NCI-H1105 treated with DMSO at 0.1 percent for 48 hours (cell line): Measurements from ENCODE around the gene ATP13A4.

ENCODE experiments used
- DNase-seq: peaks from one replicate; lab custom pipeline; 2025; lab: John Stamatoyannopoulos, UW

Gene ATP13A4

DNA sequence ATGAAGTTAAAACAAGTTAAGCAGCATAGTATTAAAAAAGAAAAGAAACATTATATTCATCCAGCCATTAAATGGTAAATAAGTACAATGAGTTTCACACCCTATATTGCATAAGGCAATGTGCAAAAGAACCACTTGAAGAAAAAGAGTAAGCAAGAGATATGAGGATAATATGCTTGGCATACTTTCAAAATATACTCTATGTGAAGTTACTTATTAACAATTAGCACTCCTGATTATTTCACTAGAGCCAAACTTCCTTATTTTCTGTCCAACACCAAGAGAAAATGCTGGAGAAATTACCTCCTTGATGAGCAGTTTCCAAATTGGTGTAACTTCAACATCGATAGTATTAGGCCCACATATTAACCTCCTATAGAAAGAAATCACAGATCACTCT lies 63.7 kb downstream of the ATP13A4 start:
- DNase-seq, result no peak

DNA sequence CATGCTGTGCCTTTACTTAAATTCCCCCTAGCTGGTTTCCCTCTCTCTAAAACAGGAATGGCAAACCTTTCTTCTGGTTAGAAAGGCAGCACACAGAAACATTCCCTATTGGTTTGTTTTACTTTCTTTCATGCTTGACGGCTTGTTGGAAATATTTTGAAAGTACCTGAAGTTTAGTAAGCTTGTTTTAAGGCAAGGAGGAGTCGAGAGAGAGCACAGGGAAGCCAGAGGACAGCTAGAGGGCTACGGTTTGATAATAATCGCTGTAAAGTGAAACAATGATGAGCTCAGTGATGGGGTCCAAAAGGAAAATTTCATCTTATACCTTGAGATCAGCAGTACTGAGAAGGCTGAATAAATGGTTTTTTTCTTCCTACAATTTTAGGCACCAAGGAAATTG lies 64.1 kb downstream of the ATP13A4 start:
- DNase-seq, result no peak

DNA sequence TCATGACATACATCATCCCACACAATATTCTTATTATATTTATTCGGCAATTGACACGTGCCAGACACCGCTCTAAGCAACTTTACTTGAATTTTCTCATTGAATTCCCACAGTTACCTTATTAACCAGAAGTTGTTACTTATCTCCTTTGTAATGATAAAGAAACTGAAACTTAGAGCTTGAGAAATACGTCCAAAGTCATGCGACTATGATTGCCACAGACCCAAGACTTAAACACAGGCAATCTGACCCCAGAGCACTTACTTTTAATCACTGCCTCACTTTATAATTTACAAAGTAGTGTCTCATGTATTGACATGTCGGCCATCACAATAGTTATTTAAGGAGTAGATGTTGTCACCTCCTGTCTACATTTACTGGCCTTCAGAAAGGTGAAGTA lies 64.7 kb downstream of the ATP13A4 start:
- no peak for DNase-seq

DNA sequence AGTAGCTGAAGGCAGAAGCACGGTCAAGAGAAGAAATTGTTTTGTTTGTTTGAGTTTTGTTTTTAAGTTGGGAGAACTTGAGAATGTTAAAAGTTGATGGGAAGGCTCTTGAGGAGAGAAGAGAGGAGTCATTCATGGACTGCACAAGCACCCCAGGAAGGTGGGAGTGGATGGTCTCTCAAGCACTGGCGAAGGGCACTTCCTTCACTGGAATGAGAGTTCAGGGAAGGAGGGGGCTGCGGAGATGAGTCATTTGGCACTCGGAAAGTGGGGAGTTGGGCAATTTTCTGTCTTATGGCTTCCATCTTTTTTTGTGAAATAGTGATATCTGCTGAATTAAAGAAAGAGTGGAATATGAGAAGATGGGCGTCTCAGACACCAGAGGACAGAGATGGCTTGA lies 66.0 kb downstream of the ATP13A4 start:
- no peak for DNase-seq

DNA sequence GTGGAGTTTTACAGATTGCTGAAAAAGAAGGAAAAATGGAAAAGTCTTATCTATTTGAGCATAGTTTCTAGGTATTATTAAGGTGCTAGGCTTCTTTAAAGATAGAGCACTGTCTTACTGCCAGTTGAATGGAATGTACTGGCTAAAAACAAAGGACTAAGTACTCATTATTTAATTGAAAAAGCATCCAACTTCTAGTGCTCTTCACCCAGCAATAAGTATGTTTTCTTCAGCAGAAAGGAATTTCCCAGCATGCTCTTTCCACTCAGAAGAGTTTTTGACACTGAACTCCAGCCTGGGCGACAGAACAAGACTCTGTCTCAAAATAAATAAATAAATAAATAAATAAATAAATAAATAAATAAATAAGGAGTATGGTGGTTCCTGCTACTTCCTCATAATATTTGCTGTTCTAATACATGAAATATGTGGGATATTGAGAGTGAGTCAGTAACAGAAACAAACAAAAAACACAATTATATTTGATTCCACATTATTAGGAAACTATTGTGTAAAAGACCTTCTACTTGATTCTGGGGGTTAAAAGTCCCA lies 70.6 kb downstream of the ATP13A4 start:
- DNase-seq, result no peak

DNA sequence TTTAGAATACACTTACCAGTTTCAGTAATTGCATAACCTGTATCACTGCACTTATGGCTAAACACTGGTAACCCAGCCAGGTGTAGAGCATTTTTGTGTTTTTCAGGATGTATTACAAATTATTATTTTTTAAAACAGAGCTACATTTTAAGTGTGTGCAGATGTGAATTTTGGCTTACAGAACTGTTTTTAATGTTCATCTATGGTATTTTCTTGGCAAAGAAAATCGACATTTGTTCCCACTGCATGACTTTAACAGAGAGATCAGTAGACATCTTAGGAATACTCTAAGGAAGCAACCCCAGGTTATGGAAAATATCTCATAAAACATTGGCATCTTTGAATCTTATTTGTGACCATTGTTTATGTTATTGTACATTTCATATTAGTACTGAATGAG lies 73.3 kb downstream of the ATP13A4 start:
- DNase-seq, result no peak

DNA sequence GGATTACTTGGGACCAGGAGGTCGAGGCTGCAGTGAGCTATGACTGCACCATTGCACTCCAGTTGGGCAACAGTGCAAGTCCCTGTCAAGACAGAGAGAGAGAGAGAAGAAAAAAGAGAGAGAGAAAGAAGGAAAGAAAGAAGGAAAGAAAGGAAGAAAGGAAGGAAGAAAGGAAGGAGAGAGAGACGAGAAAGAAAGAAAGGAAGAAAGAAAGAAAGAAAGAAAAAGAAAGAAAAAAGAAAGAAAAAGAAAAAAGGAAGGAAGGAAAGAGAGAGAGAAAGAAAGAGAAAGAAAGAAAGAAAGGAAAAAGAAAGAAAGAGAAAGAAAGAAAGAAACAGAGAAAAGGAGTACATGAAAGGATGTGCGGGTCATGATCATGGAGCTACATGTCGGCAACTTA lies 80.2 kb downstream of the ATP13A4 start:
- DNase-seq, result no peak

DNA sequence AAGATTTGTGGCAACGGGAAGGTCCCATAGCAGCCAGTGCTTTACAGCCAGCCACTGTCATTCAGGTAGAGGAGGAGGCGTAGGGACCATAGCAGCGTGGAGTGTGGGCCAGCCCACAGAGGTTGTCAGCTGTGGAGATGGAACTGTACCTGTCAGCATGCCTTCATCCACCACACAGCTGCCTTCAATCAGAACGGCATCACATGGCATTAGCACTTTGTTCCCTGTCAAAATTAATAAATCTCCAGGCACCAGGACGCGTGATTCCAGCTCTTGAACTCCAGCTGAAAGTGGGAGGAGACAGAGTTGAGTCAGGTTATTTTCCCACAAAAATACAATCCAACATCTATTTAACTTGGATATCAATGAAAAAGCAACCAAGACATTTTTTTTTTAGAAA lies 84.0 kb downstream of the ATP13A4 start:
- no peak for DNase-seq

DNA sequence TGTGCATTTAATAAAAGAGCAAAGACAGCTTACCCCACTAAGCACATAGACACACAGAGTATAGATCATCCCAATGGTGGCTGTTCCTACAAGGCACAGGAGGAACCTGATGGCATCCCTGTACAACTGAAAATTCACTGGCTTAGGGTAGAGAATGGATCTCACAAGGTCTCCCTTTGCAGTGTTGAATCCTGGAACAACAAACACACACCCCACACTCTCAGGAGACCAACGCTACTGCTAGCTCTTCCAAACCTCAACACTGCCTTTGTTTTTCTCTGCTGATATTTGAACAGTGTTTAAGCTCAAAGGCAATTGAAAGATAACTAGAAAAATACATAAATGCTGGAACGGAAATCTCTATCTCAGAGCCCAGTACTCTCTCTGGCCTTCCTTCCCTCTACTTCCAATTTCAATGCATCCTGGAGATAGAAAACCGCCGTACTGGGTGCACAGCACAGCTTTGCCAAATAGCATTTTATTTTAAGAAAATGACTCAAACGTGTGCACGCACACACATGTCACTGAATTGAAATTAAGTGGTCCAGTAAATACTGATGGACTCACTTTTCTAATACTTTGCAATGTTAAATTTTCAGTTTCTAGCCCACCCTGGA lies 88.6 kb downstream of the ATP13A4 start:
- DNase-seq, result no peak

DNA sequence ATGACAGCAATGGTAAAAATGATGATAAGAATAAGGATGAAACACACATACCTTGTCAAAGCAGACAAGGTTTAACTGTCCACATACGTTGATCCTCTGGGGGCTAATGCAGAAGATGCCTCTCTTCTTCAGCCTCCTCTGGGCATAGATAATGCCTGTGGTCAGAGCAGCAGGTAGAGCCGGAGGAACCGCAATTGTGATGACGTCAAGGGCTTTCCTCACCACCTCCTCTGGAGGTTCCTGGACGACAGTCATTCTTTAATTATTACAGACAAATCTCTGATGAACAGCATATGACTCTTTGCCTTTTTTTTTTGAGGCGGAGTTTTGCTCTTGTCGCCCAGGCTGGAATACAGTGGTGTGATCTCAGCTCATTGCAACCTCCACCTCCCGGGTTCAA lies 89.8 kb downstream of the ATP13A4 start:
- no peak for DNase-seq

DNA sequence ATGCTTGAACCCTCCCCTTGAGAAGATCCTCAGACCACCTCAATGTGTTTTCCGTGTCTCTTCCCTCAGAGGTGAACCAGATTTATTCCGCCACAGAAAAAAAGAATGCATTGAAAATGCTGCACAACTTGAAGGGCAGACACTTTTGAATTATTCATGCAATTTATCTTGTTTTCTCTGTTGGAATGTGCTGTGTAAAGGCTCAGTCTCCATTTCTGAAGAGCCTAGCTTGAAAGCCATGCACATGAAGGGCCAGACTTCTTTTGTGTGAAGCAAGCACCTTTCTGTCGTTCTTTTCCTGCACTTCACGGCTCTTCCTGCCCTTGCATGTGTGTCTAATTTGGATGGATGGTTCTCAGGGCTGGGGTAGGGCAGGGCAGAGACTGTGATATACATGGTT lies 97.2 kb downstream of the ATP13A4 start:
- DNase-seq, result no peak

DNA sequence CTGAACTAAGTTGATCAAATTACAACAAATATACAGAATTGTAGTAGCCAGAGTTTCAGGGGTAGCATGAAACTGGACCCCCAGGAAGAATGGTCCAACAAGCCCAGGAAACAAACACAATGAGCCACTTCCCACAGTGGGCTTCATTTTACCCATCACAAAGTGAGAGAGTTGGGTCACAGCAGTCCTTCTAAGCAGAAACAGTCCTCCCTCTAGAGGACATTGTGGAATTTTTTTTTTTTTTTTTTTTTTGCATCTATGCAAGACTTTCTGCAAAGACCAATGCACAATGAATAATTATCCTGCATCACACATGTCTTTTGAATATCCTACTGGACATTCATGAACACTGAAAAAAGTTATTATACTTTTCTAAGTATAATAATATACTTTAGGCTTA lies 102.4 kb downstream of the ATP13A4 start:
- peak; percentile 23 for DNase-seq

DNA sequence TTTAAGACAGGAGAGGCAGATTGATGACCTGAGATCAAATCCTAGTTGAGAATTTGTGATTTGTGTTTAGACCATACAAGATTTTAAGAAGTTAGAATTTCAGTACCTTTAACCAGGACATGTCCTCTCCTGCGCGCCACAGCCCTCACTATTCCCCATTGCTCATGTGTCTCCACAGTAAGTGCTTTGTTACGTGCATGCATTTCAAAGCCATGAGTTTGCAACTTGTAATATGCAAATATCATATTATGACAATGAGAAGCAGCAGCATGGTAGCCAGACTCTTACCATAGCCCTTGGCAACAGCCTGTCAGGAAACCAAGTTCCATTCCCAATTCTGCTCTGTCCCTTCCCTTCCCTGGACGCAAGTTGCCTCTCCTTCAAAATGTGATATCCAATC lies 102.8 kb downstream of the ATP13A4 start:
- no peak for DNase-seq

DNA sequence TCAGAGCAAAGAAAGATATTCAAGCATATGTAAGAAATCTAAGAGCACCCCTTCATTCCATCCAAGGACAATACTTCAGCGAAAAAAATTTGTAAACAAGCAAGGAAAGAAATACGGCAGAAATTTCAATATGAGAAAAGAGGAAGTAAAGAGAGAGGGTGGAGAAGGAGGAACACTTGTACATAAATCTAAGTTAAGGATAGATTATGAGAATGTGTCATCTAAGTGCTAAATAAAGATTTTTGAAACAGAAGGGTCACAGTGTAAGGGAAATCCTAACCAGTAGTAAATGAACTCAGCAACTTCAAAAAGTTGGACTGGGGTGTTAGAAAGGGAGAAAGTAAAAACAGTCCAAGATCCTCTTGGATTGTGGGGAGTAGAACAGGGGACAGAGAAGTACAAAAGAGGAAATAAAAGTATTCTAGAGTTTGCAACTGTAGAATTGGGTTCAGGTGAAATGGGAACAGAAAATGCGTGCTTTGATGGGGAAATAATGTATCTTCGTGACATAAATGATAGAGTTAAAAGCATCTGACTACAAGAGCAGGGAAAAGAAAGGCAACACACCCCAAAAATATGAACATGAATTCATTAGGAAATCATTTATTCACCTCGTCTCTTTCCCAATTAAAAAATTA lies 107.6 kb downstream of the ATP13A4 start:
- no peak for DNase-seq

DNA sequence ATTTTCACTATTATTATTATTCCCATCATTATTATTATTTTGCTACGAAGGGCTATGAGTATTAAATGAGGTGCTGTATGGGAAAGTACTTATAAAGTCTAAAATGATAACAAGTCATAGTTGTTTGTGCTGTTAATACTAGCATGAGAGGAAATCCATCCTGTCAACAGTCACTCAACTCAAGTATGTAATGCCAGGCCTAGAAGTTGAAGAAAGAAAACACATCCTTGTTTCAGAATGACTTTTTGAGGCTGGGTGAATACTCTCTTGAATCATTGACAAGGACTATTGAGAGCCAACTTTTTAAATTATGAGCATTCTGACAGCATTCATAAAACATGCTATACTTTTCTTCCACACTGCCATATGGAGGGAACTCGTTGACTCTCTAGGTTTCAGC lies 115.3 kb downstream of the ATP13A4 start:
- no peak for DNase-seq

DNA sequence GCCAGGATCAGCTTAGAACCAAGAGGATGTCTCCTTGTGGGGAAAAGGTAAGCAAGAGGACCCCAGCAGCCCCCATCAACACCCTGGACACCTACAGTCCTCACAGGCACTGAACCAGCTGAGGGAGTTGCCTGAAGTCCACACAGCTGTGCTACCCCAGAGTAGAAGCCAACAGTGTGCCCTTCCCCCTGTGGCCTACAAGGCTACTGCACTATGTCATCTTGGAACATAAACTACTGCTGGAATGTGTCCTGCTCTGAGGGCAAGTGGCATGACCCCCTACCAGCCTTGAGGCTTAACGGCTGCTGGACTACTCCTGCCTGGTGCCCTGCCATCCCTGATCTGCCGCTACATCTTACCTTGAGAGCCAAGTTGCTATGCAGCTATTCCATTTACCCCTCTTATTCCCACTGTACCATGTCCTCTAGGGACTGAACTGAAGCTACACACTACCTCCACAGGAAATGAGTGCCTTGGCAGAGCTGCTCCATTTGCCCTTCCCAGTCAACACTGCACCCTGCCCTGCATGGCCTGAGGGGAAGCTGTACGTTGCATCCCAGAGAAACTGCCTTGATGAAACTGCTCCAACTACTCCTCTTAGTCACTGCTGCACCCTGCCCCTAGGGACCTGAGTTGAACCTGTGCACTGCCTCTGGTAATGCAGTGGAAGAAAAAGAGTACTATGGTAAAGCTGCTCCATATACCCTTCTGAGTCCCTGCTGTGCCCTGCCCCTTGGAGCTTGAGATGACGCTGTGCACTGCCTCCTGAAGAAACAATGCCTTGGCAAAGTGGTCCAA lies 135.9 kb downstream of the ATP13A4 start:
- no peak for DNase-seq

DNA sequence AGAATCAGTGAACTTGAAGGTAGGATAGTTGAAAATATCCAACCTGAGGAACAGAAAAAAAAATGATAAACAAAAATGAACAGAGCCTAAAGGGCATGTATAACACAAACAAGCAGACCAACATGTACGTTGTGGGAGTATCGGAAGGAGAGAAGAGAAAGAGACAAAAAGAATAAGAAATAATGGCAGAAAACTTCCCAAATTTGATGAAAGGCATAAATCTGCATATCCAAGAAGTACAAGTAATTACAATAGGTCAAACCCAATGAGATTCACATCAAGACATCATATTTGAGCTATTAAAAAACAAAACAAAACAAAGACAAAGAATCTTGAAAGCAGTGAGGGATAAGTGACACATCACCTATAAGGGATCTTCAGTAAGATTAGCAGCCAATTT lies 138.1 kb downstream of the ATP13A4 start:
- DNase-seq, result no peak

DNA sequence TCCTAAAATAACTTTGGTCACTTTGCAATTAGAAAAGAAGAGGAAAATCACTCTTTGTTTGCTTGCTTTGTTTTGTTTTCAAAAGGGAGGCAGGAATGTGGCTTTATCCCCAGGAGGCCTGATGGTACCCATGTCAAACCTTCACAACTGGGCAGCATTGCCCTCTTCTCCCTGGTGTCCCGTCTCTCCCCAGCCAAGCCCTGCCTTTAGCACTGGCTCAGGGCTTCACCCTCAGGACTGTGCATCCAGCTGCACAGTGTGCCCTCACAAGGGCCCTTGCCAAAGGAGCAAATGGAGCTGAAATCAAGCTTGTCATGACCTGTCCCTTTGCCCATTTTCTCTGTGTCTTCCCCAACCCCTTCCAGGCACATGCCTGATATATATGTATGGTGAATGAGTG lies 147.0 kb downstream of the ATP13A4 start:
- DNase-seq, result no peak

DNA sequence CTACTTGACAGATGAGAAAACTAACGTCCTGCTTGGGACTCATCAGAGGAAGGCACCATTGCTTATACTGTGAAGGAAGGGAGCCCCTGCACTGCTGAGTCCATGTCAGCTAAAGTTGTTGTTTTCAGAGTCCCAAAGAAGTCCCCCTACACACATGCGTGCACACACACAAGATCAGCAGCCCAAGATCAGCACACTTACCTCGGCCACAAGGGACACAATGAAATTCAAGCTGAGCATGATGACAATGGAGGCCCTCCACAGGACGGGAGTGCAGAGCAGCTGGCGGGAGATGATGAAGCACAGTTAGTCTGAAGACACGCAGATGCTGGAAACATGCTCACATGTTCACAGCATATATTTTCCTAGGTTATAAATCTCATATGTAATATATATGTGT lies 147.6 kb downstream of the ATP13A4 start:
- no peak for DNase-seq

DNA sequence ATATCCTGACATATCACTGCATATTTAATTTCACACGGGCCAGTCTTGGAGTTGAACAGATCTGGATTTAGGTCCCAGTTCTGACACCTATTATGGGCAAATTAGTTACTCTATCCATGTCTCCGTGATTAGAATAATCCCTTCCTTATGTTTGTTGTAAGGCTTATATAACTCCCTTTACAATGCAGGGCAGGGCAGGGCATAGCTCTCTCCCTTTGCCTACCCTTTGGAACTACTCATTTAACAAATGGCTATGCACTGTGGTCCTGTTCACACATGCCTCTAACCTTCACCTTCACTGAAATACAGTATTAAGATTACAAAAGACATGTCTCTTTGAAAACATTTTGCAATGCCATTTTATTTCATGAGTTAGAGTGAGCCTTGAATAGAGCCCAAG lies 151.4 kb downstream of the ATP13A4 start:
- DNase-seq, result no peak

DNA sequence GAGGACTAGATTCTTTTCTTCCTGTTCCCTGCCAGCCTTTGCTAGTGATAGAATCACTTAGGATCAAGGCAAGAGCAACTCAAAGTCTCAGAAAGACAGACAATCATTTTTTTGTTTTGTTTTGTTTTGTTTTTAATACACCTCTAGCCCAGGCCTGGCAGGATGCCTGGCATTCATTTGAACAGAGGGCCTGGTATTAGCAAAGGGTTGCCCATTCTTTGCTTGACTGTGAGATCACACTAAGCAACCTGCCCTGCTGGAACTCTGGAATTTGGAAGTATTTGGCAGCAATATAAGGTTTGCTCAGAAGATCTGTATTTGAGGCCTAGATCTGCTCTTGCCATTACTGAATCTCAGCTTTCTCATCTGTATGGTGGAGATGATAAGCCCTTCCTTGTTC lies 154.4 kb downstream of the ATP13A4 start:
- no peak for DNase-seq

DNA sequence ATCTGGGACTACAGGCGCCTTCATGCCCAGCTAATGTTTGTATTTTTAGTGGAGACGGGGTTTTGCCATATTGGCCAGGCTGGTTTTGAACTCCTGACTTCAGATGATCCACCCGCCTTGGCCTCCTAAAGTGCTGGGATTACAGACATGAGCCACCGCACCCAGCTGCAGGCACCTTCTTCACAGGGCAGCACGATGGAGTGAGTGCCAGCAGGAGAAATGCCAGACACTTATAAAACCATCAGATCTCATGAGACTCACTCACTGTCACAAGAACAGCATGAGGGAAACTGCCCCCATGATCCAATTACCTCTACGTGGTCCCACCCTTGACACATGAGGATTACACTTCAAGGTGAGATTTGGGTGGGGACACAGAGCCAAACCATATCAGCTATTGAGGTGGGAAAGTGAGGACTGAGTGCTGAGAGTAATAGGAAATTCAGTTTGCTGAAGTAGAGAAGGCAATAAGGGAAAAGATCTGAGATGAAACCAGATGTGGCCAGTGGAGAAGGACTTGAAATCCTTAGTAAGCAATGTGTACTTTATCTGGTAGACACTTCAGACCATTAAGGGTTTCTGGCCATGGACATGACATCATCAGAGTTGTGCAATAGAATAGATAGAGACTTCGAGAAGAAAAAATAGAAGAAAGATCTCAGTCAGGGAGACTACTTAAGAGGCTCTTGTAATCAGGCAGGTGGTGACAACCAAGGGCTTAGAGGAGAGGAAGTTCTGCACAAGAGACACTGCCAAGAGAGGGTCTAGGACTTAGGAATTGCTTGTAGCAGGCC lies 158.0 kb downstream of the ATP13A4 start:
- DNase-seq, result no peak
